ENCODE data around the gene EFEMP1. TPM values are rescaled to one million over a fixed set of nuclear protein-coding genes. Genes with fewer than 3 reads are reported as not detected.

EFEMP1 gene
- total RNA-seq, 1 donor from 2014 or later = 139 TPM

DNA sequence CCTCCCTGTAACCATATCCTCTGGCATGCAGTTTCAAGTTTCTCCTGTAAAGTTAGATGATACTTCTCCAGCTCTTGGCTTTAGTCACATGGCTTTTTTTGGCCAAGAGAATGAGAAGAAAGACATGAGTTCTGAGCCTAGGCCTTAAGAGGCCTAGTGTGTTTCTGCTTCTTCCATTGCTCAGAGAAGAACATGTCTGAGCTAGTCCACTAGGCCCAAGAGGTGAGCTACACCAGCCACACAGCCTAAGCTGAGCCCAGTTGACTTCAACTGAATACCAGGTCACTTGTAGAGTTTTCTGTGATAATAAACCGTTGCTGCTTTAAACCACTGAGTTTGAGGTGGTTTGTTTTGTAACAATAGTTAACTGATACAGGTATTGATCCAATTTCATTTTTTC lies 19.9 kb upstream of the EFEMP1 start:
- ATAC-seq (no peak), DNase-seq (ENCODE audit: low spot score) (no peak)
- intact Hi-C loops (cut with DNase I) = no loop called here

GRCh38 chr2:55936351-55936750 lies 12.8 kb upstream of the EFEMP1 start:
- intact Hi-C loops (cut with DNase I) = no loop called here
- DNase-seq (ENCODE audit: low spot score) = no peak
- ATAC-seq = no peak

GRCh38 chr2:55934337-55934736 lies 10.8 kb upstream of the EFEMP1 start:
- DNase-seq (ENCODE audit: low spot score) (no peak), ATAC-seq (no peak)
- intact Hi-C loops (cut with DNase I) = no loop called here

DNA sequence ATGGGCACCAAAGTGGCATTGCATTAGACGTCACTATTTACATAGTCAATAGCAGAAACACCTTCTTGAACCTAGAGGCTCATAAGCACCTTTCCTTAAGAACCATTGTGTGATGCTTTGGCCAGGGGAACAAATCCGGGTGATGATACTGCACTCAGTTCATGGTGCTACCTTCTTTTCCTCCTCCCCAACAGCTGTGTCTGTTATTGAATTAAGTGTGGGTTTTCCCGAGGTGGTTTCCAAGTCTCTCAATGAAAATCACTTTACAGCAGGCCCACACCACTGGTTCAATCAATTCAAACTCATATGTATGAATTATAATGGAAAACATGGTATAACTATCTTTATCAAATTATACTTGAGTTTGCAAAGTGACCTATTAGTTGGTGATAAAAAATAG lies 9.3 kb upstream of the EFEMP1 start:
- ATAC-seq (no peak), DNase-seq (ENCODE audit: low spot score) (no peak)
- intact Hi-C loops (cut with DNase I) = no loop called here

DNA sequence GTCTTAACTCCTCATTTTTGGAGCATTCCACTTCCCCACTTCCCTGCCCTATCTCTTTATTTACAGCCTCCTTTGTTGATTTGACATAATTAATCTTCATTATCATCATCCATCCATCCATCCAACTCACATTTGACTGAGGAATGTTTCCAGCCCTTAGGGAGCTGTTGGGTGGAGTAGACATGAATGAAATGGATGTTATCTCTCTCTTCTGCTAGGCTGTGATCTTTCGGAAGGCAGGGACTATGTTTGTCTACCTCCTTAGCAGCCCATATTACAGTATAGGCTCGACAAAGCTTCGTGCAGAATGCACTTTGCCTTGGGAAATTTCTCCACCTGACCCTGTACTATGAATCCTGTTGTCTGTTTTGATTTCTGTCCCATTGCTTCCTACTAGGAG lies 7.7 kb upstream of the EFEMP1 start:
- DNase-seq (ENCODE audit: low spot score) (no peak), ATAC-seq (no peak)
- intact Hi-C loops (cut with DNase I) = no loop called here

- intact Hi-C loops (cut with DNase I) = no loop called here
- ATAC-seq (no peak), DNase-seq (ENCODE audit: low spot score) (no peak)
Measured at GRCh38 chr2:55929476-55929875, 5.9 kb upstream of the EFEMP1 start.

DNA sequence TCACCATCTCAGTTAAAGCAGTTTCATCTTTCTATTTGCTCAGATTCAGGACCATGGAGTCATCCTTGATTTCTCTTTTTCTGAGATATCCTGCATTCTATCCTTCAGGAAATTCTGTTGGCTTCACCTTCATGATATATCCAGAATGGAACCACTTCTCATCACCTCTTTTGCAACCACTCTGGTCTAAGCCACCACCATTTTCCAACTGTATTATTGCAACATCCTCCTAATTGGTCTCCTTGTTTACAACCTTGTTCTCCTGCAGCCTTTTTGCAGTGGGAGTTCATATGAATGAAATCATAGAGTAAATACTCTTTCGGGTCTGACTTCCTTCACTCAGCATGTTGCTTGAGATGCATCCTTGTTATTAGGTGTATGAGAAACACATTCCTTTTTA lies 3.4 kb upstream of the EFEMP1 start:
- ATAC-seq (no peak), DNase-seq (ENCODE audit: low spot score) (no peak)
- intact Hi-C loops (cut with DNase I) = no loop called here

- DNase-seq (ENCODE audit: low spot score) = no peak
- intact Hi-C loops (cut with DNase I) = no loop called here
- ATAC-seq = no peak
Measured at GRCh38 chr2:55926246-55926645, 2.7 kb upstream of the EFEMP1 start.

GRCh38 chr2:55923982-55924321 lies 370 bp upstream of the EFEMP1 start:
- intact Hi-C loops (cut with DNase I) = no loop called here
- DNase-seq (ENCODE audit: low spot score) (no peak), ATAC-seq (no peak)

- intact Hi-C loops (cut with DNase I) = no loop called here
- ATAC-seq (peak; percentile 25), DNase-seq (ENCODE audit: low spot score) (no peak)
Measured at GRCh38 chr2:55922291-55922907, 1.2 kb downstream of the EFEMP1 start.

DNA sequence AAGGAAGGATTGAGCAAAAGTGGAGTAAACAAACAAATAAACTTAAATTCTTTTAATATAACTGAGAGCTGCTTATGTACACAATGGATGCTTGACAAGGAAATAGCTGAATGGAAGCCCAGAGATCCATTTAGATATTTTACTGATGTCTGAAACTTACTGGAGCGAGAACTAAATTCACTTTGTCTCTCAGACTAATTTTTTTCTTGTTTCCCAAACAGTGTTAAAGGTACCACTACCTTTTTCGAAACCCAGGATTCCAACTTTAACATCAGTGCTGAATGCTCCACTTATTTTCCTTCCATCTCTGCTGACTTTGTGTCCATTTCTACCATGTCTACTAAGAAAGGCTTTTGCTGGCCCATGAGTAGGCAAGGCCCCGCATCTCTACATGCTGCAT lies 4.0 kb downstream of the EFEMP1 start:
- ATAC-seq (no peak), DNase-seq (ENCODE audit: low spot score) (no peak)
- intact Hi-C loops (cut with DNase I) = no loop called here

DNA sequence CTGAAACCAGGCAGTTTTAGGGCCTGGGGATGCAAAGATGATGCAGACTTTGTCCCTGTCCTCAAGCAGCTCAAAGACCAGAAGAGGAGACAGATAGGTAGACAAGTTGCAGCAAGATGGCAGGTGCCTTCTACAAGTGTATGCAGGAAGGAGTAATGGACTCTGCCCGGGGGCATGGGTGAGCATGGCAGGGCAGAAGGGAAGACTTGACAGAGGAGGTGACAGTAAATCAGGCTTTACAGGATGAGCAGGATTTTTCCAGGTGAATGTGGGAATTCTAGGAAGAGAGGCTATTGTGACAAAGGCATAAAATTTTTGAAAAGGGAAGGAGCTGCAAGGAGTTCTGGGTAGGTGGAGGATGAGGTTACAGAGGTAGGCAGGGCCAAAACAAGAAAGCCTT lies 4.7 kb downstream of the EFEMP1 start:
- no peak for ATAC-seq
- DNase-seq (ENCODE audit: low spot score) = no peak
- intact Hi-C loops (cut with DNase I) = no loop called here

- intact Hi-C loops (cut with DNase I) = no loop called here
Measured at GRCh38 chr2:55917713-55918390, 5.7 kb downstream of the EFEMP1 start.

GRCh38 chr2:55917117-55917516 lies 6.5 kb downstream of the EFEMP1 start:
- intact Hi-C loops (cut with DNase I) = no loop called here
- no peak for ATAC-seq
- no peak for DNase-seq (ENCODE audit: low spot score)

More at GRCh38 chr2:55917713-55918390, 5.7 kb downstream of the EFEMP1 start:
- DNase-seq (ENCODE audit: low spot score) (no peak), ATAC-seq (no peak)

GRCh38 chr2:55916473-55917049 lies 7.0 kb downstream of the EFEMP1 start:
- ATAC-seq (no peak), DNase-seq (ENCODE audit: low spot score) (no peak)
- intact Hi-C loops (cut with DNase I) = no loop called here

GRCh38 chr2:55914786-55915185 lies 8.8 kb downstream of the EFEMP1 start:
- no peak for ATAC-seq
- intact Hi-C loops (cut with DNase I) = no loop called here
- DNase-seq (ENCODE audit: low spot score) = no peak

DNA sequence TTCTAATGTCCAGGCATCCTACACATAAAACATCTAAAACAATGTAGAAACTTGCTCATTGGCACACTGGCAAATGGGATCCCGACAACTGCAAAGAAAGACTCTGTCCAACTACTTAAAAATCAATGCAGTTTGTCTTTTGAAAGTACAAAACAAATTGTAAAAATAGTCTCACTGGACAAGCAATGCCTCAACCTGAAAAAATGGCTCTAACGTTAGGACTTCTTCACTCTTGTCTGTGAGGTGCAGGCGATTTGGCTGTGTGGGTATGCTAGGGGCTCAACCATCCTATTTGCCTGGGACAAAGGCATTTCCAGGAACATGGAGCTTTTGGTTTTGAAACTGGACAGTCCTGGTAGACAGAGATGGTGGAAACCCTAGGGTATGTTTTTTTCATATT lies 10.7 kb downstream of the EFEMP1 start:
- intact Hi-C loops (cut with DNase I) = no loop called here
- ATAC-seq = no peak
- no peak for DNase-seq (ENCODE audit: low spot score)

- intact Hi-C loops (cut with DNase I) = no loop called here
- ATAC-seq (no peak), DNase-seq (ENCODE audit: low spot score) (no peak)
Measured at GRCh38 chr2:55910077-55910476, 13.5 kb downstream of the EFEMP1 start.

DNA sequence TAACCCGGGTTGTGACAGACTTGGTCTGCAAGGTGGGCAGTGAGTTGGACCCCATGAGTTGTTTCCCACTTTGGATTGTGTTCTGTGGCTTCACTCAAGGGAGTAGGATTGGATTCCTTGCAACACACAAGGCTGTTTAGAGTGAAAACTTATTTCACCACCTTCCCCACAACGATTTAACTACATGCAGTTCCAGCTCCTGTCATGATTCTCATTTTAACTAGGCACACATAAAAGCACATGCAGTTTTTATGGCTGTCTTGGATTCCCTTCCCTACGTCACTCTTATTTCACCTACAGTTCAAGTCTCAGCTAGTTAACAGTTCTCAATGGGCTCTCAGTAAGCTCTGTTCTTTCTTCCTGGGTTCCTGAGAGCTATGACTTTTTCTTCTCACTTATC lies 15.9 kb downstream of the EFEMP1 start:
- intact Hi-C loops (cut with DNase I) = no loop called here
- no peak for ATAC-seq
- DNase-seq (ENCODE audit: low spot score) = no peak

GRCh38 chr2:55906993-55907392 lies 16.6 kb downstream of the EFEMP1 start:
- intact Hi-C loops (cut with DNase I) = no loop called here
- DNase-seq (ENCODE audit: low spot score) = no peak
- no peak for ATAC-seq

- intact Hi-C loops (cut with DNase I) = loop anchor here (5.0 kb wide), 1 partner anchor 1521 kb away; no protein-coding TSS in a partner anchor
Measured at GRCh38 chr2:55903727-55904126, 19.9 kb downstream of the EFEMP1 start.

More at GRCh38 chr2:55903727-55904126, 19.9 kb downstream of the EFEMP1 start:
- ATAC-seq (no peak), DNase-seq (ENCODE audit: low spot score) (no peak)

Measured in sciatic nerve (tissue), 2 donors.